Activated CD4-positive, CD25-positive, alpha-beta regulatory T cell treated with anti-CD3 and anti-CD28 coated beads, Interleukin-2, amount 50 U/mL, for 16 hours (primary cell): ENCODE results near the gene LINC00237.

Experiments
- DNase-seq: peaks from one replicate; pipeline ENCODE4 v3.0.0-alpha.2; 2020; ENCODE audit warnings: low read depth, low spot score

LINC00237 gene

DNA sequence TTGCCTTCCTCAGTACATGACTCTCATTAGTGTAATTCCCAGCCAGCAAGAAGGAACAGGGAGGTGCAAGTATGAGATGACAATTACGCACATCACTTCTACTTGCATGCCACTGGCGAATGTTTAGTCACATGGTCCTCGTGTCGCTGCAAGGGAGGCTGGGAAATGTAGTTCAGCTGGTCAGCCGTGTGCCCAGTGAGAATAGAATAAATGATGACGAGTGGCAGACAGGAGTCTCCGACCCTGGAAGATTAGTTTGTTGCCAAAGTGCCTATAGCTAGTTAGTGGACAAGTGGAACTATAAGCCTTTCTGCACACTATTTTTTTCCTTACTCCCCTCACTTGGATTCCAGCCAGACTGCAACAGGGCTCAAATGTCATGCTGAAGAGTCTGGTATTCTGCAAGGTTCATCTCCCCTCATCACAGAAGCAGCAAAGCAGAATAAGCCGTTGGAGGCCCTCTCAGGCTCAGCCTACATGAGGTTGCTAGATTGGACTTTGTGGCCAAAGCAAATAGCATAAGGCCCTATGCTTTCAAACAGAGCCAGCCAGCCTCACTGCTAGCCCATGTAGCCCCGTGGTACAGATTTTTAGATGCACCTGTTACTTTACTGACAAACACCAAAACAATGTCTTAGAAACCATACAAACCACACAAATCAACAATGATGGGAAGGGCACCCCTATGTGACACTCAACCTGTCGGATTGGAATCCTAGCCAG lies 9.7 kb downstream of the LINC00237 start:
- DNase-seq: no peak

GRCh38 chr20:21092806-21093205 lies 13.4 kb downstream of the LINC00237 start:
- no peak for DNase-seq

DNA sequence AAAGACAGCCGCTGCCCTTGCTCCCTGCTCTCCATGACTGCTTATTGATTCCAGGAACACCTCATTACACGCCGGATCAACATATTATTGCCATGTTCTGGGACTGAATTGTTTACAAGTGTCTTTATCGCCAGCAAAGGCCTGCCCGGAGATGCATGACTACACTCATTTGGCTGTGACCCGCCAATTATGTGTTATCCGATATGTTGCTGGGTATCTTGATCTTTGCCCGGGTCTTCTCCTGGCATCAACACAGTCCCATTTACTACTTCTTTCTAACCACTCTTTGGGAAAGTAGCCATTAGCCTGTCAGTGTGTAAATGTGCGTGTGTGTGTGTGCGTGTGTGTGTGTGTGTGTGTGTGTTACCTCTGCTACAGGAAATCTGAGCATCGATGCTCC lies 15.4 kb downstream of the LINC00237 start:
- DNase-seq: no peak

DNA sequence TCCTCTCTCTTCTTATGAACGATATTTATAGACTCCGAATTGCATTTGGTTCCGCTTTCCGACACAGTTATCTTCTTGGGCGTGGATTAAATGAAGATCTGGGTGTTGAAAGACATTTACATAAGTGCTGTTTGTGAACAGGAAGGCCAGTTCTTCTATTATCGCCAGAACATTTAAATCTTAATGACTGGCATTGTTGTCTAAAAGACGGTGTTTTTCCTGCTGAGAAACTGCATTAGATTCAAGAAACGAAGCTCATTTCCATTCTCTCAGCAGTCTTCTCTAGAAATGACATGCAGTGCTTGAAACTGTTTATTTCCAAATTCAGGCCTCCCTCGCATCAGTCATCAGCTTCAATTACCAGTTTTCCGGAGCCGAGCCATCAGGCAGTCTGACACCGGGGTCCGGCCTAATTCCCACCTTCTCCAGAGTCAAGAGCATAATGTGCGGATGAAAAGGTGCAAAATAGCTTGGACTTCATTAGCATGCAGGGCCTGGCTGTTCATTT lies 16.0 kb downstream of the LINC00237 start:
- no peak for DNase-seq

- no peak for DNase-seq
Measured at GRCh38 chr20:21089391-21089790, 16.8 kb downstream of the LINC00237 start.

GRCh38 chr20:21087862-21088540 lies 18.2 kb downstream of the LINC00237 start:
- no peak for DNase-seq

DNA sequence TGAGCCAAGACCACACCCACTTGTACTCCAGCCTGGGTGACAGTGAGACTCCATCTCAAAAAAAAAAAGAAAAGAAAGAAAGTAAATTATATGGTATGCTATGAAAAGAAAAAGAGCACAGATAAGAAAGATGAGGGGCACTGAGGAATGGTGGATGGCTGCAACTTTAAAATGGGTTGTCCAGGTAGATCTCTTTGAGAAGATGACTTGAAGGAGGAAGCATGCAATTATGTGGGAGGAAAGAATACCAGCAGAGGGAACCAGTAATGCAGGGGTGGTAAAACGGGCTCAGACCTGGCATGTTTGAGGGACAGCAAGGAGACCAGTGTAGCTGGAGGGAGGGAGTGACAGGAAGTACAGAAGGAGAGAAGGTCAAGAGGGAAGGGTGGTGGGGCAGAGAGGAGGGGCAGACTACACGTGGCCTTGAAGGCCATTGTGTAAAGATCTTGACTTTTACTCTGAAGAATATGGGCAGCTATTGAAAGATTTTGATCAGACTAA lies 22.3 kb downstream of the LINC00237 start:
- no peak for DNase-seq

DNA sequence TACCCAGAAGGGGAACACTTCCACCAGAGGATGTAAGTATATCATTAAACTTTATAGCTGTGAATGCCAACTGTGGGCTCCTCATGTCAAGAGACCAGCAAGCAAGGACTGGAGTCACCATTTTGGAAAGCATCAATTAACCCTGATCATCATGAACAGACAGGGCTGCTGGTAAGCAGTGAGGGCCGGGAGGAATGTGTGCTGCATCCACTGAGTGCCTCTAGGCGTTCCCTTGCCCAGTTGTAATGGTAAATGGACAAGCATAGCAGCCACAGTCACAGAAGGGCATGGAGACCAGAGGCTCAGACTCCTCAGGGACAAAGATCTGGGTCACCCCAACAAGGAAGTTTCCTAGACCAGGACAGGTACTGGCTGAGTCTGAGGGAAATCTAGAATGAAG lies 23.6 kb downstream of the LINC00237 start:
- DNase-seq: no peak

- DNase-seq: no peak
Measured at GRCh38 chr20:21077809-21078345, 28.3 kb downstream of the LINC00237 start.

DNA sequence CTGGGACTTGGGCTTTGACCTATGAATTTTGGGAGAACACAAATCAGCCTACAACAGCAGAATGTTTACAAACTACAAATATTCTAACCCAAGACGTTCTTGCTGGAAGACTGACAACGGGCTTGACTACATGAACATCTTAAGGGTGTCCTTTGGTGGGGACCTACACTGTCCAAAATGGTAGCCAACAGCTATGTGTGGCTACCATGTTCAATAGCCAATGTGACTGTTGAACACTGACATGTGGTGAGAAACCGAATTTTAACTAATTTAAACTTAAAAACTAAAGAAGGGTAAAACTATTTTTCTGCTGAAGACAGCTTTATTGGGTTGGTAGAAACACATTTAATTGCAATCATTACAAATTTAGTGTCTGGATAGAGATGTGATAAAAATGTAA lies 30.1 kb downstream of the LINC00237 start:
- DNase-seq: no peak

- DNase-seq: no peak
Measured at GRCh38 chr20:21075471-21075870, 30.7 kb downstream of the LINC00237 start.

DNA sequence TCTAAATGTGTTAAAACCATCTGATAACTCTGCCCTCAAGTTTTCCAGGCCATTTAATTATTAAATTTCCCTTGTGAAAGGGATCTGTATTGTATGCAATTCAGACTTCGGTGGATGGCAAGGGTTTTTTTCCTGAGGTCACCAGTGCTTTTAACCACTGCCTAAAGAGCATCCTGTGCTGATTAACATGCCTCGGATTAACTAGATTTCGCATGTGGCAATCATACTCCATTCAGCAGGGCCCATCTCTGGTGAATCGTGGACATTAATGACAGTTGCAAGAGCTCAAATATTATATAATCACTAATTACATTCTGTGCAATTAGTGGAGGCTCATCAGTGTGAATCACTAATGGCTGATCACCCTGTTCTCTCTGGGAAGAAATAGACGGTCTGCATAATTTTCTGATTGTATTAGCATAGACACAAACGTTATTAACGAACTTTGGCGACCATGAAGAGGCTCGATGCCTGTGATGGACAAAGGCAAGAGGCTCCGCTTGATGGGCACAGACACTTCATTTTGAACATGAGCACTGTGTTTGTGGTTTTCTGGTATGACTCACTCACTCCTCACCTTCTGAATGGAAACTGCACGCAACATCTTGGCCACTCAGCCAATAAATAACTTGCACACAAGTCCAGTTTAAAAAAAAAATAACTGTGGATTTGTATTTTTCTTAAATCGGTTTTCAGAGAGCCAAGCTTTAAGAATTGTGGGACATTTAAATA lies 31.4 kb downstream of the LINC00237 start:
- no peak for DNase-seq

- DNase-seq: no peak
Measured at GRCh38 chr20:21067255-21067654, 38.9 kb downstream of the LINC00237 start.

DNA sequence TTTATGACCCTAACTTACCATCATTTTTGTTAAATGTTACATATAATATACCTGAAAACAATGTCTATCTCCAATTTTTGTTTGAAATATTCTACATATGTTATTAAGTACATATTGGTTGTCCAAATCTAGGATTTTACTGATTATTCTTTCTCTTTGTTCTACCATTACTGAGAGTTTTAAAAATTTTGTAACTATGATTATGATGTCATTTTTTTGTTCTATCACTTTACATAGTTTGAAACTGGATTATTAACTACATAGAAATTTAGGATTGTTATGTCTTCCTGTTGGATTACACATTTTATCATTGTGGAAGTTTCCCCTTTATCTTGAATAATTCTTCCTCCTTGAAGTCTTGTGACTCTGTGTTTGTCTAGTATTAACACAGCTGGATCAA lies 41.2 kb downstream of the LINC00237 start:
- no peak for DNase-seq

DNA sequence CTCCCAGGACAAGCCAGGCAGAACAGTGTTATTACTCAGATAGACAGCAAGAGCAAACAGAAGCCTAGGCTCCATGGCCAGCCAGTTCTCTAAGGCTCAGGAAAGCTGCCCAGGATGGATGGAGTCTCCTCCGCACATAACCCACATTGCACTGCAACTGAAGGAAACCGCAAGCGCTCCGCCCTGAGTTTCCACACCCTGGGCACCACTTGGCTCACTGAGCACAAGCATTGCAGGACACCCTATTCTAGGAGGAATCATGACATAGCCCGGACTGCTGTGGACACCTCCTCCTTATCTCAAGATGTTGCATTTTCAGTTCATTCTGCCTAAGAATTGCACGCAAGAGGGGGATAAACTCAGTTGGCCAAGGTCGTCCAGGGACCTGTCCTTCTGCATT lies 42.9 kb downstream of the LINC00237 start:
- no peak for DNase-seq

GRCh38 chr20:21053002-21053762 lies 53.0 kb downstream of the LINC00237 start:
- no peak for DNase-seq

GRCh38 chr20:21052686-21053001 lies 53.5 kb downstream of the LINC00237 start:
- no peak for DNase-seq

- DNase-seq: no peak
Measured at GRCh38 chr20:21052241-21052640, 53.9 kb downstream of the LINC00237 start.

GRCh38 chr20:21050710-21051109 lies 55.4 kb downstream of the LINC00237 start:
- DNase-seq: no peak

- no peak for DNase-seq
Measured at GRCh38 chr20:21049305-21049828, 56.8 kb downstream of the LINC00237 start.

DNA sequence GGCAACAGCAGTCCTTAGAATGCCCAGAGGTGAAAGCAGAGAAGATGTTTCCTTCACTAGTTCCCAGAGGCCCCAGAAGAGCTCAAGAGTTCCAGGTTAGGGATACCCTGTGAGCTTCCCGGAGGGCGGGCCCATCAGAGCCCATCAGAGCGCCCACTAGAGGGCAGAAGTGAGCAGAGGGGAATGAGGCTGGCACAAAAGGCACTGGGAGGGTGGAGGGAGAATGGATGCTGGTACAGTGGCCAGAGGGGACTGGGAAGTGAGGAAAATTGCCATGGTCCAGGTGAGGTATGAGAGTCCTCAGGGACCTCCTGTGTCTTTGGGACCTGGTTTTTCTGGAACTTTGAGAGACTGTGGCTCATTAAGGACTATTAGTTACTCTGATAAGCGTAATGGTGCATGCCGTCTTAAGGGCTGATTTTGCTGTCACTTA lies 57.3 kb downstream of the LINC00237 start:
- DNase-seq: peak; percentile 13
